ENCODE data around the gene AP3S2. TPM values are rescaled to one million over a fixed set of nuclear protein-coding genes. Genes with fewer than 3 reads are reported as not detected.

The AP3S2 gene
- total and polyA plus RNA-seq, 2 of the 13 experiments (the other 11 are each of a cell fraction or from before 2014, with no cell fraction given), result 17.6 to 44.4 TPM

DNA sequence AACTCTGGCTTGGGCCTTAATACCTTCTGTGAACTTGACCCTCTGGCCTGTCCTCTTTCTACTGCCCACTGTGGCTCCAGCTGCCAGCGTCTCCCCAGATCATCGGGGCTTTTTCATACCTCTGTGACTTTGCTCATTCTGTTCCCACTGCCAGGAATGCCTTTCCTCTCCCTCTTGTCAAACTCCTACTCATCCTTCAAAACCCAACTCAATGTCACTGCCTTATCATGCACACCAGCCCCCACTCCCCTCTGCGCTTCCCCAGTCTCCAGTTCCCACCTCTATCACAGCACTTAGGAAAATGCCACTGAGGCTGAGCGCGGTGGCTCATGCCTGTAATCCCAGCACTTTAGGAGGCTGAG lies 84.0 kb downstream of the AP3S2 start:
- H2AFZ ChIP-seq (ENCODE audit: low read length), result no peak overlapping the region
- no TSS peak for BruUV-seq (replicated peaks)
- H4K20me1 ChIP-seq (ENCODE audit: insufficient read depth, low read length), result no peaks in the 10 kb centered on the region; the same call in 1 of the 2 replicates
- no peaks in the 10 kb centered on the region for H3K27me3 ChIP-seq (ENCODE audit: control insufficient read depth in 1 of 2, insufficient read depth in 2 of 2, low read length in 2 of 2)
- in situ Hi-C loops (cut with HindIII; ENCODE audit: extremely low pct_ligation_motif_present, low pct_unique_long_range_greater_than_20kb), result no loop called here
- TF ChIP-seq ZMYM3 (CRISPR knock-in tag; IDR thresholded peaks at IDR 0.05) (peak; percentile 75), MTA3 (CRISPR knock-in tag; IDR thresholded peaks at IDR 0.05) (no peak), ZKSCAN8 (CRISPR knock-in tag; IDR thresholded peaks at IDR 0.05; ENCODE audit: borderline replicate concordance) (no peak), EED (CRISPR knock-in tag; IDR thresholded peaks at IDR 0.05) (0 out of 2 replicates have a peak, but pooled peaks have one; percentile 4), ZNF546 (CRISPR knock-in tag; conservative IDR thresholded peaks at IDR 0.05) (0 out of 2 replicates have a peak, but pooled peaks have one; percentile 8), ADNP (CRISPR knock-in tag; IDR thresholded peaks at IDR 0.05) (0 out of 2 replicates have a peak, but pooled peaks have one; percentile 50), ZNF598 (CRISPR knock-in tag; IDR thresholded peaks at IDR 0.05; ENCODE audit: borderline replicate concordance) (no peak), SP1 (IDR thresholded peaks at IDR 0.05) (no peak), SP1 (CRISPR knock-in tag; IDR thresholded peaks at IDR 0.05) (0 out of 2 replicates have a peak, but pooled peaks have one; percentile 16), HNF4A (CRISPR knock-in tag; IDR thresholded peaks at IDR 0.05) (0 out of 2 replicates have a peak, but pooled peaks have one; percentile 2), FOXK1 (CRISPR knock-in tag; IDR thresholded peaks at IDR 0.05; ENCODE audit: borderline replicate concordance, low read depth) (peak; percentile 1; the same call in 1 of the 2 replicates)
- TF ChIP-seq, protein P1, sequence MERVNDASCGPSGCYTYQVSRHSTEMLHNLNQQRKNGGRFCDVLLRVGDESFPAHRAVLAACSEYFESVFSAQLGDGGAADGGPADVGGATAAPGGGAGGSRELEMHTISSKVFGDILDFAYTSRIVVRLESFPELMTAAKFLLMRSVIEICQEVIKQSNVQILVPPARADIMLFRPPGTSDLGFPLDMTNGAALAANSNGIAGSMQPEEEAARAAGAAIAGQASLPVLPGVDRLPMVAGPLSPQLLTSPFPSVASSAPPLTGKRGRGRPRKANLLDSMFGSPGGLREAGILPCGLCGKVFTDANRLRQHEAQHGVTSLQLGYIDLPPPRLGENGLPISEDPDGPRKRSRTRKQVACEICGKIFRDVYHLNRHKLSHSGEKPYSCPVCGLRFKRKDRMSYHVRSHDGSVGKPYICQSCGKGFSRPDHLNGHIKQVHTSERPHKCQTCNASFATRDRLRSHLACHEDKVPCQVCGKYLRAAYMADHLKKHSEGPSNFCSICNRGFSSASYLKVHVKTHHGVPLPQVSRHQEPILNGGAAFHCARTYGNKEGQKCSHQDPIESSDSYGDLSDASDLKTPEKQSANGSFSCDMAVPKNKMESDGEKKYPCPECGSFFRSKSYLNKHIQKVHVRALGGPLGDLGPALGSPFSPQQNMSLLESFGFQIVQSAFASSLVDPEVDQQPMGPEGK (CRISPR knock-in tag; IDR thresholded peaks at IDR 0.05), result no peak
- TF ChIP-seq, protein P2, sequence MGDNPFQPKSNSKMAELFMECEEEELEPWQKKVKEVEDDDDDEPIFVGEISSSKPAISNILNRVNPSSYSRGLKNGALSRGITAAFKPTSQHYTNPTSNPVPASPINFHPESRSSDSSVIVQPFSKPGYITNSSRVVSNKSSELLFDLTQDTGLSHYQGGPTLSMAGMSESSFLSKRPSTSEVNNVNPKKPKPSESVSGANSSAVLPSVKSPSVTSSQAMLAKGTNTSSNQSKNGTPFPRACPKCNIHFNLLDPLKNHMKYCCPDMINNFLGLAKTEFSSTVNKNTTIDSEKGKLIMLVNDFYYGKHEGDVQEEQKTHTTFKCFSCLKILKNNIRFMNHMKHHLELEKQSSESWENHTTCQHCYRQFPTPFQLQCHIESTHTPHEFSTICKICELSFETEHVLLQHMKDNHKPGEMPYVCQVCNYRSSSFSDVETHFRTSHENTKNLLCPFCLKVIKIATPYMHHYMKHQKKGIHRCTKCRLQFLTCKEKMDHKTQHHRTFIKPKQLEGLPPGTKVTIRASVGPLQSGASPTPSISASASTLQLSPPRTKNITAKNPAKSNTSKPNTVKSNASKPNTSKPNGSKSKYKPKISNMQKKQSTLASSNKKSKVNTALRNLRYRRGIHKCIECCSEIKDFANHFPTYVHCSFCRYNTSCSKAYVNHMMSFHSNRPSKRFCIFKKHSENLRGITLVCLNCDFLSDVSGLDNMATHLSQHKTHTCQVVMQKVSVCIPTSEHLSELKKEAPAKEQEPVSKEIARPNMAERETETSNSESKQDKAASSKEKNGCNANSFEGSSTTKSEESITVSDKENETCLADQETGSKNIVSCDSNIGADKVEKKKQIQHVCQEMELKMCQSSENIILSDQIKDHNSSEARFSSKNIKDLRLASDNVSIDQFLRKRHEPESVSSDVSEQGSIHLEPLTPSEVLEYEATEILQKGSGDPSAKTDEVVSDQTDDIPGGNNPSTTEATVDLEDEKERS (CRISPR knock-in tag; IDR thresholded peaks at IDR 0.05), result peak; percentile 5; the same call in 1 of the 2 replicates
- TF ChIP-seq, protein P3, sequence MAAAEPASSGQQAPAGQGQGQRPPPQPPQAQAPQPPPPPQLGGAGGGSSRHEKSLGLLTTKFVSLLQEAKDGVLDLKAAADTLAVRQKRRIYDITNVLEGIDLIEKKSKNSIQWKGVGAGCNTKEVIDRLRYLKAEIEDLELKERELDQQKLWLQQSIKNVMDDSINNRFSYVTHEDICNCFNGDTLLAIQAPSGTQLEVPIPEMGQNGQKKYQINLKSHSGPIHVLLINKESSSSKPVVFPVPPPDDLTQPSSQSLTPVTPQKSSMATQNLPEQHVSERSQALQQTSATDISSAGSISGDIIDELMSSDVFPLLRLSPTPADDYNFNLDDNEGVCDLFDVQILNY (CRISPR knock-in tag; conservative IDR thresholded peaks at IDR 0.05), result 0 out of 2 replicates have a peak, but pooled peaks have one; percentile 1
- H3K4me1 ChIP-seq (ENCODE audit: insufficient read depth, low read length), result peaks cover 89% of the 10 kb centered on the region
- DNase-seq (ENCODE audit: low spot score), result no peak
- H3K36me3 ChIP-seq (replicated peaks in 1 of 2; ENCODE audit: control insufficient read depth in 1 of 2, insufficient read depth in 2 of 2, low read length in 2 of 2), result peaks cover 6 to 16% of the 10 kb centered on the region in 2 experiments; a peak in 4 of 5 replicates
- 58% methylated on average over 5 of the region's 5 CpGs for WGBS (ENCODE audit: low lambda C conversion rate)
- peak overlapping the region; percentile 86 for H3K27ac ChIP-seq (ENCODE audit: extremely low read length, insufficient read depth, low read length)
- CTCF ChIA-PET (ENCODE audit: low intra/inter-chr PET ratio, low total read pairs), result no interaction called here
- peak overlapping the region in 1 of 3 experiments; percentile 56; a peak in 2 of 6 replicates for H3K4me3 ChIP-seq (replicated peaks in 1 of 3; ENCODE audit: insufficient read depth in 1 of 3, low read depth in 2 of 3, low read length in 3 of 3)
- H3K9ac ChIP-seq (ENCODE audit: insufficient read depth, low read depth, low read length), result peak overlapping the region; percentile 48
- peaks cover 40% of the 10 kb centered on the region for H3K79me2 ChIP-seq (ENCODE audit: insufficient read depth, low read length)
- no peak for ATAC-seq
- peak overlapping the region; percentile 70 for H3K4me2 ChIP-seq (ENCODE audit: low read depth, low read length)
- FAIRE-seq, result no peak
- POLR2A ChIA-PET, result no interaction called here
- intact Hi-C loops (cut with micrococcal nuclease; ENCODE audit: unreplicated experiment), result loop anchor here (1.0 to 5.0 kb wide), 4 partner anchors 38 to 119 kb away; partner anchors contain the start of genes PEX11A and WDR93
- no peaks in the 10 kb centered on the region for H3K9me3 ChIP-seq (ENCODE audit: low read length)

Data from HepG2 (cell line).